WTC11 (cell line): ENCODE measurements around the gene CDIPT.

Source experiments
- CTCF ChIP-seq: fragments of 200-600 bp; IDR thresholded peaks from 2 replicates; pipeline ENCODE4 v1.8.0; 2022; ENCODE audit warnings: antibody characterized with exemption
- KAT7 ChIP-seq: sonication (generic); formaldehyde crosslinking; IDR thresholded peaks from 2 replicates; pipeline ENCODE4 v1.8.1; 2023; ENCODE audit warnings: missing genetic modification reagents, mild to moderate bottlenecking, borderline replicate concordance
- NFE2L1 ChIP-seq: sonication (generic); formaldehyde crosslinking; IDR thresholded peaks from 2 replicates; pipeline ENCODE4 v1.8.1; 2023; ENCODE audit warnings: missing genetic modification reagents
- NR3C1 ChIP-seq: sonication (generic); formaldehyde crosslinking; conservative IDR thresholded peaks from 2 replicates; pipeline ENCODE4 v1.8.1; 2023; ENCODE audit warnings: low read depth, mild to moderate bottlenecking, missing genetic modification reagents
- TEAD4 ChIP-seq: sonication (generic); formaldehyde crosslinking; IDR thresholded peaks from 2 replicates; pipeline ENCODE4 v1.8.0; 2022; ENCODE audit warnings: mild to moderate bottlenecking, missing genetic modification reagents

GRCh38 chr16:29814592-29814991 is 48.4 kb downstream of the CDIPT start:
- no peak for TF ChIP-seq NR3C1
- TF ChIP-seq CTCF, result no peak
- TF ChIP-seq KAT7 (CRISPR knock-in tag), result no peak
- TF ChIP-seq NFE2L1, result no peak
- no peak for TF ChIP-seq TEAD4 (CRISPR knock-in tag)
